DND-41 (cell line): ENCODE measurements around the gene CPO.

Experiments used
- ATAC-seq: fragments of 200-7000 bp; cut with Tn5 transposase; 3 replicates; pipeline ENCODE4 v1.9.1; 2021; ENCODE audit warnings: low read depth; ENCODE audit not compliant: insufficient read depth
- DNase-seq: peaks from one replicate; pipeline ENCODE4 v3.0.0-alpha.2; 2020
- H2AFZ ChIP-seq: 2 replicates; pipeline ENCODE4 v1.6.0; 2012; ENCODE audit warnings: low read depth, low read length
- H3K27ac ChIP-seq: 2 replicates; pipeline ENCODE4 v1.5.1; 2012; ENCODE audit warnings: low read length, inconsistent platforms
- H3K27me3 ChIP-seq: fragments of 200-600 bp; sonication (generic); 2 replicates; pipeline ENCODE4 v1.6.0; 2012; ENCODE audit warnings: low read length, mild to moderate bottlenecking, inconsistent platforms; ENCODE audit not compliant: insufficient read depth, poor library complexity
- H3K36me3 ChIP-seq: 2 replicates; pipeline ENCODE4 v1.5.1; 2012; ENCODE audit warnings: low read length, inconsistent platforms; ENCODE audit not compliant: insufficient read depth
- H3K4me1 ChIP-seq: 2 replicates; pipeline ENCODE4 v1.5.1; 2012; ENCODE audit warnings: mild to moderate bottlenecking, low read length; ENCODE audit not compliant: insufficient read depth
- H3K4me2 ChIP-seq: 2 replicates; pipeline ENCODE4 v1.6.0; 2012; ENCODE audit warnings: mild to moderate bottlenecking, moderate library complexity, low read length, inconsistent platforms; ENCODE audit not compliant: insufficient read depth
- H3K4me3 ChIP-seq, 2 experiments: fragments of 200-600 bp in 1 of 2; shearing (Covaris generic) in 1 of 2; 2 replicates each; pipeline ENCODE4 v1.5.1; 2012 to 2016; ENCODE audit warnings: inconsistent platforms in 2 of 2, low read length in 2 of 2, mild to moderate bottlenecking in 2 of 2, low read depth in 1 of 2, moderate library complexity in 1 of 2
- H3K79me2 ChIP-seq: 2 replicates; pipeline ENCODE4 v1.6.0; 2012; ENCODE audit warnings: low read length, inconsistent platforms; ENCODE audit not compliant: insufficient read depth
- H3K9ac ChIP-seq: 2 replicates; pipeline ENCODE4 v1.6.0; 2012; ENCODE audit warnings: low read depth, mild to moderate bottlenecking, inconsistent platforms, low read length, moderate library complexity
- H3K9me3 ChIP-seq: 2 replicates; pipeline ENCODE4 v1.5.1; 2012; ENCODE audit warnings: low read length, moderate library complexity, mild to moderate bottlenecking, inconsistent platforms; ENCODE audit not compliant: insufficient read depth, severe bottlenecking
- H4K20me1 ChIP-seq: 2 replicates; pipeline ENCODE4 v1.6.0; 2012; ENCODE audit warnings: low read length; ENCODE audit not compliant: insufficient read depth
- EZH2 ChIP-seq: IDR thresholded peaks from 3 replicates; pipeline ENCODE4 v1.6.1; 2012; ENCODE audit warnings: borderline replicate concordance, low read depth, mild to moderate bottlenecking, moderate library complexity, low read length, inconsistent platforms; ENCODE audit not compliant: severe bottlenecking
- TF ChIP-seq, protein P1 (sequence below): IDR thresholded peaks from 2 replicates; pipeline ENCODE4 v1.5.1; 2012; ENCODE audit warnings: borderline replicate concordance, low read length, moderate library complexity, mild to moderate bottlenecking; ENCODE audit not compliant: poor library complexity, severe bottlenecking; ENCODE audit errors: extremely low read depth

CPO gene

DNA sequence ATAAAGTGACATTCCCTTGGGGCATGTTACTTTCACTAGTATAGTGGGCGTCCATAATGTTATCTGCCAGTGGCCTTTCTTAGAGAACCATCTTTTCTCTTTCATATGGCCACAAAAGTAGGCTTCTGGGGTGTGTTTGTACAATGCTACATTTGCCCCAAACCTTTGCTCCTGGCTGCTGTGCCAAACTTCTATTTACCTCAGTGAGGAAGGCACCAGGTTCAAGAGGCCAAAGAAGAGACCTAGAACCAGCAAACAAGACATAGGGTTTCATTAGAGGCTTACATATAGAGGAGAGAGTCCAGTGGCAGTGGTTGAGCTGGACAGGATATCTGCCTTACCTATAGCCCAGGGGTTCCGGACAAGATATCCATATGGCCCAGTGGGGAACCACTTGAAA lies 48.5 kb downstream of the CPO start:
- DNase-seq (no peak), ATAC-seq (no peak)
- no peak overlapping the region for H3K4me3 ChIP-seq
- H3K27me3 ChIP-seq, result peaks cover 9% of the 10 kb centered on the region
- H3K4me1 ChIP-seq, result no peaks in the 10 kb centered on the region
- no peaks in the 10 kb centered on the region for H3K36me3 ChIP-seq
- no peak overlapping the region for H3K4me2 ChIP-seq
- H2AFZ ChIP-seq, result no peak overlapping the region
- no peaks in the 10 kb centered on the region for H4K20me1 ChIP-seq
- H3K9me3 ChIP-seq, result no peaks in the 10 kb centered on the region
- TF ChIP-seq, protein P1, sequence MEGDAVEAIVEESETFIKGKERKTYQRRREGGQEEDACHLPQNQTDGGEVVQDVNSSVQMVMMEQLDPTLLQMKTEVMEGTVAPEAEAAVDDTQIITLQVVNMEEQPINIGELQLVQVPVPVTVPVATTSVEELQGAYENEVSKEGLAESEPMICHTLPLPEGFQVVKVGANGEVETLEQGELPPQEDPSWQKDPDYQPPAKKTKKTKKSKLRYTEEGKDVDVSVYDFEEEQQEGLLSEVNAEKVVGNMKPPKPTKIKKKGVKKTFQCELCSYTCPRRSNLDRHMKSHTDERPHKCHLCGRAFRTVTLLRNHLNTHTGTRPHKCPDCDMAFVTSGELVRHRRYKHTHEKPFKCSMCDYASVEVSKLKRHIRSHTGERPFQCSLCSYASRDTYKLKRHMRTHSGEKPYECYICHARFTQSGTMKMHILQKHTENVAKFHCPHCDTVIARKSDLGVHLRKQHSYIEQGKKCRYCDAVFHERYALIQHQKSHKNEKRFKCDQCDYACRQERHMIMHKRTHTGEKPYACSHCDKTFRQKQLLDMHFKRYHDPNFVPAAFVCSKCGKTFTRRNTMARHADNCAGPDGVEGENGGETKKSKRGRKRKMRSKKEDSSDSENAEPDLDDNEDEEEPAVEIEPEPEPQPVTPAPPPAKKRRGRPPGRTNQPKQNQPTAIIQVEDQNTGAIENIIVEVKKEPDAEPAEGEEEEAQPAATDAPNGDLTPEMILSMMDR, result no peak
- no peak for TF ChIP-seq EZH2
- no peak overlapping the region for H3K27ac ChIP-seq
- H3K79me2 ChIP-seq, result no peaks in the 10 kb centered on the region
- no peak overlapping the region for H3K9ac ChIP-seq

DNA sequence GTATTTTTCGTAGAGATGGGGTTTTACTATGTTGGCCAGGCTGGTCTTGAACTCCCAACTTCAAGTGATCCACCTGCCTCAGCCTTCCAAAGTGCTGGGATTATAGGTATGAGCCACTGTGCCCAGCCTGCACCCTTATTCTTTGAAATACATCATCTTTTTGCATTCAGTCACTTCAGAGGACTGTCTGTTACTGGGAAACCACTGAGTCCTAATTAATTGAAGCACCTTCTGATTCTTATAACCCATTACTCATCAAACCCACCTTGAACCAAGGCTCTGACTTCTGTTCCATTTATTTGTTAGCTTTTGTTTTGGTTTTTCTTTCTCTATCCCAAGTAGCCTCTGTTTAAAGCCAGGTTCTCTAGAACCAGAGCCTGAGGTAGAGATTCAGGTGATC lies 49.6 kb downstream of the CPO start:
- Histone ChIP-seq H3K9ac (no peak overlapping the region), H3K4me2 (no peak overlapping the region), H3K27ac (no peak overlapping the region), H3K4me1 (no peaks in the 10 kb centered on the region), H3K36me3 (no peaks in the 10 kb centered on the region), H3K4me3 (no peak overlapping the region), H3K9me3 (no peaks in the 10 kb centered on the region), H3K27me3 (peaks cover 7% of the 10 kb centered on the region), H4K20me1 (no peaks in the 10 kb centered on the region), H2AFZ (no peak overlapping the region), H3K79me2 (no peaks in the 10 kb centered on the region)
- TF ChIP-seq EZH2, result no peak
- TF ChIP-seq, protein P1, result no peak
- no peak for DNase-seq
- ATAC-seq, result no peak

DNA sequence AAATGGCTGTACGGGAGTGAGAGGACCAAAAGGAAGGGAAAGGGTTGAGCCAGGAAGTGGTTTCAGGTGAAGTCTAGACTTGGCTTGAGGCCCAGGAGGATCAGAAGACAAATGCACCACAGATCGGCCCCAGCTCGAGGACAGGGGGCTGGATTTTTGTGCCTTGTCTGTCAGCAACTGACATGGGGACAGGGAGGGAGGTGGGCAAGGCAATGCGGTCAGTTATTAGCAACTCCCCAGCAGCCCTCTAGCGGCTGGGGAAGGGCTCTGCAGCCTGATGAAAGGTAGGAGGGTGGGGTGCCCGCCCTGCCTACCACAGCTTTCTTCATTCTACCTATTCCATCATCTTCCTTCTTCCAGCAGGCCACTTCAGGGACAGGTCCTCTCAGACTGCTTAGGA lies 50.0 kb downstream of the CPO start:
- H3K9ac ChIP-seq, result no peak overlapping the region
- H3K4me3 ChIP-seq, result no peak overlapping the region
- no peaks in the 10 kb centered on the region for H3K4me1 ChIP-seq
- no peaks in the 10 kb centered on the region for H3K36me3 ChIP-seq
- TF ChIP-seq, protein P1, result peak; percentile 53
- no peak for TF ChIP-seq EZH2
- H3K27ac ChIP-seq, result no peak overlapping the region
- peak; percentile 47 for ATAC-seq
- no peaks in the 10 kb centered on the region for H3K9me3 ChIP-seq
- DNase-seq, result peak; percentile 16
- H3K27me3 ChIP-seq, result peaks cover 7% of the 10 kb centered on the region
- no peak overlapping the region for H3K4me2 ChIP-seq
- H4K20me1 ChIP-seq, result no peaks in the 10 kb centered on the region
- H3K79me2 ChIP-seq, result no peaks in the 10 kb centered on the region
- no peak overlapping the region for H2AFZ ChIP-seq

DNA sequence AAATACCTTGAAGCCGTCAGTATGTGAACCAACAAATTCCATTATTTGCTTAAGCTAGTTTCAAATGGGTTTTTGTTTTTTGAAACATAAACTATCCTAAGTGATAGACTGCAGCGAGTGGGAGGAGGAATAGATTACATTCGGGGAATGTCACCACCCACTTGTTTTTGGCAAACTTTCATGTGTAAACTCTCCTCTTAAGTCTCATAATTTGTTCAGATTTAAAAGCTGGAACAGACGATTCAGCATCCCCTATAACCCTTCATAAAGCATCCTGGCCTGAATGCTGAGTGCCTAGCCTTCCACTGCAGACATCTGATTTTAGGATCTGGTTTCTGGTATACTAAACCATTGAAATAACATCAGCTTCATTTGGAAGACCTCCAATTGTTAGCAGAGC lies 51.0 kb downstream of the CPO start:
- TF ChIP-seq, protein P1, result no peak
- TF ChIP-seq EZH2, result no peak

More for the DNA sequence above, 51.0 kb downstream of the CPO start:
- ATAC-seq (no peak), DNase-seq (no peak)
- no peak overlapping the region for H3K9ac ChIP-seq
- no peaks in the 10 kb centered on the region for H3K36me3 ChIP-seq
- peaks cover 5% of the 10 kb centered on the region for H3K27me3 ChIP-seq
- H3K4me3 ChIP-seq, result no peak overlapping the region
- no peaks in the 10 kb centered on the region for H4K20me1 ChIP-seq
- H3K79me2 ChIP-seq, result no peaks in the 10 kb centered on the region
- H3K4me1 ChIP-seq, result no peaks in the 10 kb centered on the region
- H3K9me3 ChIP-seq, result no peaks in the 10 kb centered on the region
- H3K27ac ChIP-seq, result no peak overlapping the region
- no peak overlapping the region for H3K4me2 ChIP-seq
- H2AFZ ChIP-seq, result no peak overlapping the region
